T-cell (primary cell): Measurements from ENCODE around the gene SRRT. TPM values are rescaled to one million over a fixed set of nuclear protein-coding genes. Genes with fewer than 3 reads are reported as not detected.
A peak's percentile ranks its signal among the peaks of the same experiment; 100 is the strongest.

ENCODE experiments used
- ATAC-seq, 4 experiments: fragments of 200-7000 bp in 3 of 4; fragments of 150-1000 bp in 1 of 4; cut with Tn5 transposase; replicated peaks in 1 of 4; 1 replicate in 3 of 4; 2 replicates in 1 of 4; pipeline ENCODE4 v1.10.0; 2021; ENCODE audit warnings: moderate library complexity in 3 of 4, mild to moderate bottlenecking in 2 of 4, moderate number of reproducible peaks in 1 of 4
- CTCF ChIA-PET, 2 donors: fragments of 300-600 bp; sonication (Branson Sonifier 250); formaldehyde crosslinking; loops; one replicate each; lab custom pipeline; 2022; ENCODE audit warnings: antibody characterized with exemption in 2 of 2; lab: Charles Lee
- POLR2A ChIA-PET, 2 donors: fragments of 300-600 bp; sonication (Branson Sonifier 250); formaldehyde crosslinking; loops; one replicate each; lab custom pipeline; 2022; ENCODE audit warnings: antibody characterized with exemption in 2 of 2; lab: Charles Lee
- DNase-seq, 35 experiments: peaks; one replicate each; pipeline versions ENCODE4 v3.0.0 to v3.0.0-alpha.2; 2013 to 2023
- H3K27ac ChIP-seq: one replicate; pipeline ENCODE4 v1.5.1; 2013; ENCODE audit warnings: low read length
- H3K27me3 ChIP-seq, 2 experiments: replicated peaks in 1 of 2; 1 replicate in 1 of 2; 2 replicates in 1 of 2; pipeline versions ENCODE4 v1.6.1 to v1.7.0; 2013; ENCODE audit warnings: low read length in 1 of 2, mixed read lengths in 1 of 2; ENCODE audit not compliant: control insufficient read depth in 2 of 2, insufficient read depth in 2 of 2; ENCODE audit errors: extremely low read depth in 1 of 2
- H3K36me3 ChIP-seq, 2 donors: 1 replicate in 1 of 2; 2 replicates in 1 of 2; pipeline versions ENCODE4 v1.6.1 to v1.7.0; 2013; ENCODE audit warnings: low read length in 1 of 2; ENCODE audit not compliant: control insufficient read depth in 2 of 2, insufficient read depth in 1 of 2; ENCODE audit errors: extremely low read depth in 1 of 2
- H3K4me1 ChIP-seq, 2 experiments: 1 replicate in 1 of 2; 2 replicates in 1 of 2; pipeline versions ENCODE4 v1.6.1 to v1.7.0; 2013; ENCODE audit warnings: low read length in 2 of 2, mixed read lengths in 1 of 2; ENCODE audit not compliant: insufficient read depth in 2 of 2, control insufficient read depth in 1 of 2; ENCODE audit errors: extremely low read depth in 1 of 2
- H3K4me3 ChIP-seq, 2 donors: 1 replicate in 1 of 2; 2 replicates in 1 of 2; pipeline versions ENCODE4 v1.5.1 to v1.7.0; 2013; ENCODE audit warnings: mild to moderate bottlenecking in 2 of 2, low read length in 1 of 2, moderate library complexity in 1 of 2; ENCODE audit not compliant: control insufficient read depth in 1 of 2; ENCODE audit errors: extremely low read depth in 1 of 2
- H3K9me3 ChIP-seq: 2 replicates; pipeline ENCODE4 v1.7.0; 2013
- H3K27ac Mint-ChIP-seq, 2 donors: one replicate each; pipeline ENCODE4 v1.8.0; 2020 to 2021; ENCODE audit warnings: mild to moderate bottlenecking in 2 of 2, mixed read lengths in 2 of 2
- H3K27me3 Mint-ChIP-seq, 2 donors: one replicate each; pipeline ENCODE4 v1.8.0; 2021 to 2022; ENCODE audit warnings: mixed read lengths in 2 of 2
- H3K36me3 Mint-ChIP-seq: one replicate; pipeline ENCODE4 v1.8.0; 2021; ENCODE audit warnings: mixed read lengths
- H3K4me1 Mint-ChIP-seq, 3 donors: one replicate each; pipeline ENCODE4 v1.8.0; 2020 to 2022; ENCODE audit warnings: mixed read lengths in 3 of 3, mild to moderate bottlenecking in 1 of 3
- H3K4me3 Mint-ChIP-seq, 3 donors: one replicate each; pipeline ENCODE4 v1.8.0; 2020 to 2022; ENCODE audit warnings: mild to moderate bottlenecking in 3 of 3, mixed read lengths in 3 of 3, moderate library complexity in 3 of 3
- H3K9me3 Mint-ChIP-seq, 3 donors: one replicate each; pipeline ENCODE4 v1.8.0; 2020 to 2022; ENCODE audit warnings: mixed read lengths in 3 of 3
- WGBS: methylation state at CpG from one replicate; pipeline ENCODE4 v1.1.5; 2013; ENCODE audit warnings: missing lambda C conversion rate; ENCODE audit not compliant: insufficient coverage; 5-methylcytosine and 5-hydroxymethylcytosine counted together
- total RNA-seq, 35 experiments: library from RNA in 6 of 35; stranded (reverse) in 6 of 35; fragments of 120-200 nt in 1 of 35; gene quantifications; one replicate each; pipeline versions ENCODE4 v1.2.1 to v1.2.4 and lab custom pipeline; 2013 to 2026

The SRRT gene
- total RNA-seq, 5 donors from 2014 or later (not counting 1 experiment from before 2014, with no cell fraction given) = 224 to 308 (median 243) TPM

DNA sequence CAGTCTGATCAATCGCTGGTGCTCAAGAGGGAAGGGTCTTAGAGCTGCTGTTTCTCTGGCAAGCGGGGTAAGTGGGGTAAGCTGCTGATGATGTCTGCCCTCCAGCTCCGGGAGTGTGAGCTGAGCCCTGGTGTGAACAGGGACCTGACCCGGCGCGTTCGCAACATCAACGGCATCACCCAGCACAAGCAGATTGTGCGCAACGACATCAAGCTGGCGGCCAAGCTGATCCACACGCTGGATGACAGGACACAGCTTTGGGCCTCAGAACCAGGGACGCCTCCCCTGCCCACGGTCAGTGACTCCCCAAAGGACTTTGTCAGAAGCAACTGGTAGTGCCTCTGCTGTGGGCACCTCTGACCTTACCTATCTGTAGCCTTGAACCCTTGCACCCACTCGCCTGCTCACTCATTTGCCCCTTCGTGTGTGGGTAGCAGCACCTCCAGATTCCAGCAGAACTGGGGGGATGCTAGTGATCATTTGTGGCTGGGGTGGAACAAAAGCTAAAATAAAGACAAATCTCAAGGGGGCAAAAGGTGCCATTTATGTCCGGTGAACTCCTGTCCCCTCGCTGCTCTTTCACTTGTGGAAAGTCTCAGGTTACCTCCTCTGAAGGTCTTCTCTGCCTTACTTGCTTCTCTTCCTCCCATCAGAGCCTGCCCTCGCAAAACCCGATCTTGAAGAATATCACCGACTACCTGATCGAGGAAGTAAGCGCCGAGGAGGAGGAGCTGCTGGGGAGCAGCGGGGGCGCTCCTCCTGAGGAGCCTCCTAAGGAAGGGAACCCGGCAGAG is 11.4 kb downstream of the SRRT start:
- ATAC-seq = no peak
- WGBS = 91% methylated on average over 23 of the region's 27 CpGs
- H3K27ac ChIP-seq = peak overlapping the region; percentile 88
- no peak for DNase-seq
- Mint-ChIP-seq H3K9me3 (no peaks in the 10 kb centered on the region), H3K27ac (peak overlapping the region; percentile 85 to 96), H3K27me3 (peaks cover 3 to 4% of the 10 kb centered on the region in 2 donors), H3K4me1 (peaks cover 34 to 55% (median 45%) of the 10 kb centered on the region in 3 donors), H3K36me3 (peaks cover 60% of the 10 kb centered on the region), H3K4me3 (peak overlapping the region in 1 of 3 donors; percentile 79)
- H3K4me3 ChIP-seq = no peak overlapping the region
- POLR2A ChIA-PET = no interaction called here
- no peaks in the 10 kb centered on the region for H3K9me3 ChIP-seq
- H3K4me1 ChIP-seq = peaks cover 16 to 69% of the 10 kb centered on the region in 2 experiments
- CTCF ChIA-PET = interaction anchor here in 1 of 2 donors (1.1 kb wide), 1 partner anchor 11 kb away, joined by 5 read pairs; the partner anchor contains the start of gene SRRT
- peaks cover 0 to 13% of the 10 kb centered on the region in 2 experiments for H3K27me3 ChIP-seq
- peaks cover 24 to 65% of the 10 kb centered on the region in 2 donors for H3K36me3 ChIP-seq

DNA sequence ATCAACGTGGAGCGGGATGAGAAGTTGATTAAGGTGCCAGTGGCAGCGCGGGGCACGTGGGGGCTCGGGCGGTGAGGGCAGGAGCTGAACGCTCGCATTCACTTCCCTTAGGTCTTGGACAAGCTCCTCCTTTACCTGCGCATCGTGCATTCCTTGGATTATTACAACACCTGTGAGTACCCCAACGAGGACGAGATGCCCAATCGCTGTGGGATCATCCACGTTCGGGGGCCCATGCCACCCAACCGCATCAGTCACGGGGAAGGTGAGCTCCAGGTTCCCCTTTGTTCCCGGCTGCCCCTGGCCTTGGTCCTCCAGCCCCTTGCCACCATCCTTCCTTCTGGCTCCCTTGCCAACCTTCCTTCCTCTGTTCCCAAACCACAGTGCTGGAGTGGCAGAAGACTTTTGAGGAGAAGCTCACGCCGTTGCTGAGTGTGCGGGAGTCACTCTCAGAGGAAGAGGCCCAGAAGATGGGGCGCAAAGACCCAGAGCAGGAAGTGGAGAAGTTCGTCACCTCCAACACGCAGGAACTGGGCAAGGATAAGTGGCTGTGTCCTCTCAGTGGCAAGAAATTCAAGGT is 12.1 kb downstream of the SRRT start:
- peaks cover 36 to 57% (median 45%) of the 10 kb centered on the region in 3 donors for H3K4me1 Mint-ChIP-seq
- H3K36me3 Mint-ChIP-seq = peaks cover 55% of the 10 kb centered on the region
- DNase-seq = peak in 2 of 35 experiments; percentile 9 to 44

DNA sequence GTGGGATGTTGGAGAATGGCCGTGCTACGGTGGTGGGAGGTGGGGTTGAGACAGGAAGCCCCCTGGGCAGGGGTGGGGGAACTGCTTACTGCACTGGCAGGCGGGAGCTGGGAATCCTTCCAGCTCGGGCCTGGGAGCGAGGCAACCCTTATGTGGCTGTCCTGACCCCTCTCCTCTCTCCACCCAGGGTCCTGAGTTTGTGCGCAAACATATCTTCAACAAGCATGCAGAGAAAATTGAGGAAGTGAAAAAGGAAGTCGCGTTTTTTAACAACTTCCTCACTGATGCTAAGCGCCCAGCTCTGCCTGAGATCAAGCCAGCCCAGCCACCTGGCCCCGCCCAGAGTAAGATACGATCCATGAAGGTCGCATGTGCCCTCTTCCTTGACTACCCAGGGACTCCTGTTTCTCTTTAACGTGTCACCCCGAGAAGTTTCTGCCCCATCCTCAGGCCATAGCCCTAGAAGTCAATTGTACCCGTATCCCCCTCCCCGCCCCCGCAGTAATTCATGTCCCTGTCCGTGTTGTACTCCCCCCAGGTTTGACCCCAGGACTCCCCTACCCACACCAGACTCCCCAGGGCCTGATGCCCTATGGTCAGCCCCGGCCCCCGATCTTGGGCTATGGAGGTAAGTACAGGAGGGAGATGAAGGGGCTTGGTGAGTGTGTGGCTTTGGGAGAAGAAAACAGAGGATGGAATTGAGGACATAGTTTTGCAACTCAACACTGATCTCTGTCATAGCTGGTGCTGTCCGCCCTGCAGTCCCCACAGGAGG is 12.8 kb downstream of the SRRT start:
- peaks cover 36 to 57% (median 45%) of the 10 kb centered on the region in 3 donors for H3K4me1 Mint-ChIP-seq
- POLR2A ChIA-PET = no interaction called here
- peaks cover 51% of the 10 kb centered on the region for H3K36me3 Mint-ChIP-seq
- WGBS = 14% methylated on average over 7 of the region's 21 CpGs
- Histone ChIP-seq H3K4me1 (peaks cover 16 to 69% of the 10 kb centered on the region in 2 experiments), H3K9me3 (no peaks in the 10 kb centered on the region), H3K36me3 (peaks cover 18 to 51% of the 10 kb centered on the region in 2 donors), H3K27me3 (peaks cover 0 to 26% of the 10 kb centered on the region in 2 experiments), H3K4me3 (peak overlapping the region; percentile 18 to 52), H3K27ac (peak overlapping the region; percentile 88)
- H3K4me3 Mint-ChIP-seq = peak overlapping the region; percentile 79 to 83 (median 81)
- no peaks in the 10 kb centered on the region for H3K9me3 Mint-ChIP-seq
- peak in 32 of 35 experiments; percentile 43 to 77 (median 58) for DNase-seq
- H3K27ac Mint-ChIP-seq = peak overlapping the region; percentile 94 to 96
- ATAC-seq = peak; percentile 31 to 42 (median 40)
- peaks cover 9 to 16% of the 10 kb centered on the region in 2 donors for H3K27me3 Mint-ChIP-seq
- CTCF ChIA-PET = interaction anchor here in 1 of 2 donors (1.1 kb wide), 1 partner anchor 13 kb away, joined by 5 read pairs; the partner anchor contains the start of gene SRRT

More for the DNA sequence above, 12.1 kb downstream of the SRRT start:
- H3K36me3 ChIP-seq = peaks cover 18 to 58% of the 10 kb centered on the region in 2 donors
- H3K27ac Mint-ChIP-seq = peak overlapping the region; percentile 94 to 96
- WGBS = 65% methylated on average over 15 of the region's 25 CpGs
- peaks cover 7 to 10% of the 10 kb centered on the region in 2 donors for H3K27me3 Mint-ChIP-seq
- POLR2A ChIA-PET = no interaction called here
- H3K4me3 Mint-ChIP-seq = peak overlapping the region; percentile 79 to 83 (median 81)
- peak overlapping the region; percentile 88 for H3K27ac ChIP-seq
- H3K4me1 ChIP-seq = peaks cover 16 to 69% of the 10 kb centered on the region in 2 experiments
- no peaks in the 10 kb centered on the region for H3K9me3 Mint-ChIP-seq
- ATAC-seq = no peak
- H3K27me3 ChIP-seq = peaks cover 0 to 20% of the 10 kb centered on the region in 2 experiments
- CTCF ChIA-PET = interaction anchor here in 1 of 2 donors (1.1 kb wide), 1 partner anchor 12 kb away, joined by 5 read pairs; the partner anchor contains the start of gene SRRT
- no peaks in the 10 kb centered on the region for H3K9me3 ChIP-seq
- peak overlapping the region; percentile 18 to 52 for H3K4me3 ChIP-seq

- Histone ChIP-seq H3K36me3 (peaks cover 18 to 44% of the 10 kb centered on the region in 2 donors), H3K4me3 (peak overlapping the region; percentile 70), H3K27ac (peak overlapping the region; percentile 88), H3K9me3 (no peaks in the 10 kb centered on the region), H3K27me3 (peaks cover 0 to 34% of the 10 kb centered on the region in 2 experiments), H3K4me1 (peaks cover 16 to 69% of the 10 kb centered on the region in 2 experiments)
- POLR2A ChIA-PET = interaction anchor here in 1 of 2 donors (0.5 kb wide), 1 partner anchor 452 kb away, joined by 6 read pairs; the partner anchor contains the start of gene PPP1R35
- CTCF ChIA-PET = interaction anchor here in 1 of 2 donors (0.6 kb wide), 1 partner anchor 236 kb away, joined by 6 read pairs; no protein-coding TSS in a partner anchor
- Mint-ChIP-seq H3K27me3 (peaks cover 12 to 20% of the 10 kb centered on the region in 2 donors), H3K27ac (peak overlapping the region; percentile 94 to 96), H3K9me3 (no peaks in the 10 kb centered on the region), H3K4me1 (peaks cover 33 to 53% (median 39%) of the 10 kb centered on the region in 3 donors), H3K4me3 (peak overlapping the region; percentile 79 to 83 (median 81)), H3K36me3 (peaks cover 45% of the 10 kb centered on the region)
- DNase-seq (no peak), ATAC-seq (no peak)
- 81% methylated on average over 8 of the region's 18 CpGs for WGBS
These were observed 13.5 kb downstream of the SRRT start for GRCh38 chr7:100888291-100888987.

GRCh38 chr7:100888988-100889750 is 14.3 kb downstream of the SRRT start, which contains the start of gene UFSP1:
UFSP1 (minus strand) TSS chr7:100889715; CDS start chr7:100889271, 444 bp downstream.
- Histone ChIP-seq H3K4me3 (peak within 1 kb of the TSS; percentile 70), H3K9me3 (no peaks in the 10 kb centered on the region), H3K4me1 (peaks cover 16 to 65% of the 10 kb centered on the region in 2 experiments), H3K27ac (peak within 1 kb of the TSS; percentile 88), H3K36me3 (peaks cover 13 to 36% of the 10 kb centered on the region in 2 donors), H3K27me3 (peaks cover 0 to 41% of the 10 kb centered on the region in 2 experiments)
- Mint-ChIP-seq H3K27me3 (peaks cover 16 to 28% of the 10 kb centered on the region in 2 donors), H3K9me3 (no peaks in the 10 kb centered on the region), H3K4me3 (peak within 1 kb of the TSS; percentile 79 to 83 (median 81)), H3K27ac (peak within 1 kb of the TSS; percentile 94 to 96), H3K36me3 (peaks cover 39% of the 10 kb centered on the region), H3K4me1 (peaks cover 31 to 53% (median 32%) of the 10 kb centered on the region in 3 donors)
- POLR2A ChIA-PET = interaction anchor here (0.5 to 1.3 kb wide), 8 partner anchors 14 to 1857 kb away, joined by 3 to 21 read pairs (median 3); partner anchors contain the start of genes SRRT (in 2 of the 2), PPP1R35 (in 1 of the 2) and ZCWPW1 (in 1 of the 2)
- CTCF ChIA-PET = interaction anchor here (0.6 to 1.6 kb wide), 10 partner anchors 11 to 1505 kb away, joined by 3 to 15 read pairs (median 5); partner anchors contain the start of genes POP7 (in 1 of the 2), SLC12A9 (in 1 of the 2) and SRRT (in 1 of the 2)
- WGBS = 5% methylated on average over 57 of the region's 73 CpGs
- DNase-seq = no peak
- ATAC-seq = peak in 2 of 4 experiments; percentile 31 to 40
